PC-3 (cell line): ENCODE measurements around the gene FAM107B. TPM values are rescaled to one million over a fixed set of nuclear protein-coding genes. Genes with fewer than 3 reads are reported as not detected.

Experiments used
- ATAC-seq: fragments of 200-7000 bp; cut with Tn5 transposase; 2 replicates; pipeline ENCODE4 v1.9.1; 2020; ENCODE audit warnings: mild to moderate bottlenecking, moderate library complexity
- BruUV-seq: library from RNA; stranded (reverse); fragments of 400-500 nt; replicated peaks from 2 replicates; lab custom pipeline; 2021; lab: Mats Ljungman, UMichigan
- CTCF ChIA-PET: fragments of 300-600 bp; sonication (Branson Sonifier 250); formaldehyde crosslinking; loops from one replicate; lab custom pipeline; 2022; ENCODE audit warnings: antibody characterized with exemption; lab: Charles Lee
- POLR2A ChIA-PET: fragments of 300-600 bp; sonication (Branson Sonifier 250); formaldehyde crosslinking; loops from one replicate; lab custom pipeline; 2022; ENCODE audit warnings: antibody characterized with exemption; ENCODE audit not compliant: unreplicated experiment; lab: Charles Lee
- DNase-seq: peaks from one replicate; pipeline ENCODE4 v3.0.0-alpha.2; 2015
- H2AFZ ChIP-seq: fragments of 300-600 bp; sonication (generic); 2 replicates; pipeline ENCODE4 v1.6.0; 2016; ENCODE audit warnings: antibody characterized with exemption, low read length
- H3F3A ChIP-seq: fragments of 300-600 bp; sonication (generic); one replicate; pipeline ENCODE4 v1.6.0; 2017; ENCODE audit warnings: antibody characterized with exemption, low read length, control low read depth, mild to moderate bottlenecking; ENCODE audit not compliant: unreplicated experiment
- H3K27ac ChIP-seq: fragments of 300-600 bp; sonication (generic); 2 replicates; pipeline ENCODE4 v1.5.1; 2016; ENCODE audit warnings: mild to moderate bottlenecking, low read length
- H3K27me3 ChIP-seq: fragments of 300-600 bp; sonication (generic); 2 replicates; pipeline ENCODE4 v1.6.1; 2016; ENCODE audit warnings: low read length, mixed read lengths
- H3K36me3 ChIP-seq: fragments of 300-600 bp; sonication (generic); 2 replicates; pipeline ENCODE4 v1.6.1; 2016; ENCODE audit warnings: low read depth, mixed run types, low read length, mixed read lengths
- H3K4me1 ChIP-seq: fragments of 300-600 bp; sonication (generic); 2 replicates; pipeline ENCODE4 v1.5.1; 2016; ENCODE audit warnings: low read length; ENCODE audit not compliant: insufficient read depth
- H3K4me2 ChIP-seq: fragments of 300-600 bp; sonication (generic); 2 replicates; pipeline ENCODE4 v1.6.0; 2016; ENCODE audit warnings: low read length
- H3K4me3 ChIP-seq: fragments of 300-600 bp; sonication (generic); 2 replicates; pipeline ENCODE4 v1.5.1; 2016; ENCODE audit warnings: mild to moderate bottlenecking, low read length, mixed read lengths
- H3K79me2 ChIP-seq: fragments of 300-600 bp; sonication (generic); 2 replicates; pipeline ENCODE4 v1.6.1; 2017; ENCODE audit warnings: low read length, mixed read lengths
- H3K9ac ChIP-seq: fragments of 300-600 bp; sonication (generic); 2 replicates; pipeline ENCODE4 v1.6.0; 2016; ENCODE audit warnings: mild to moderate bottlenecking, low read length
- H3K9me2 ChIP-seq: fragments of 300-600 bp; sonication (generic); replicated peaks from 2 replicates; pipeline ENCODE4 v1.6.1; 2016; ENCODE audit warnings: mixed run types, low read length, mixed read lengths
- H3K9me3 ChIP-seq: fragments of 300-600 bp; sonication (generic); 2 replicates; pipeline ENCODE4 v1.6.1; 2016; ENCODE audit warnings: low read length, mixed read lengths
- H4K20me1 ChIP-seq: fragments of 300-600 bp; sonication (generic); 2 replicates; pipeline ENCODE4 v1.6.1; 2016; ENCODE audit warnings: low read length, mixed read lengths
- EZH2 ChIP-seq: fragments of 300-600 bp; sonication (generic); IDR thresholded peaks from one replicate; pipeline ENCODE4 v1.6.1; 2017; ENCODE audit warnings: antibody characterized with exemption, mild to moderate bottlenecking, low read length; ENCODE audit not compliant: unreplicated experiment
- EZH2phosphoT487 ChIP-seq: fragments of 300-600 bp; sonication (generic); IDR thresholded peaks from 2 replicates; pipeline ENCODE4 v1.6.1; 2018; ENCODE audit warnings: mild to moderate bottlenecking, antibody characterized with exemption, low read length, borderline replicate concordance
- intact Hi-C: fragments of 100-400 bp; cut with micrococcal nuclease; formaldehyde crosslinking; loops from 2 replicates; pipeline ENCODE4 v1.9.0; 2023
- total RNA-seq: library from RNA; depleted of rRNA; stranded (reverse); fragments of >200 nt; gene quantifications from 2 replicates; pipeline ENCODE4 v1.2.3, GENCODE V29; 2014
- TF ChIP-seq, protein P1 (sequence below): fragments of 300-600 bp; sonication (generic); conservative IDR thresholded peaks from 2 replicates; pipeline ENCODE4 v1.5.1; 2017; ENCODE audit warnings: antibody characterized with exemption, low read depth, mild to moderate bottlenecking, low read length

The FAM107B gene
- total RNA-seq, 1 experiment from 2014 or later = 36.6 TPM

DNA sequence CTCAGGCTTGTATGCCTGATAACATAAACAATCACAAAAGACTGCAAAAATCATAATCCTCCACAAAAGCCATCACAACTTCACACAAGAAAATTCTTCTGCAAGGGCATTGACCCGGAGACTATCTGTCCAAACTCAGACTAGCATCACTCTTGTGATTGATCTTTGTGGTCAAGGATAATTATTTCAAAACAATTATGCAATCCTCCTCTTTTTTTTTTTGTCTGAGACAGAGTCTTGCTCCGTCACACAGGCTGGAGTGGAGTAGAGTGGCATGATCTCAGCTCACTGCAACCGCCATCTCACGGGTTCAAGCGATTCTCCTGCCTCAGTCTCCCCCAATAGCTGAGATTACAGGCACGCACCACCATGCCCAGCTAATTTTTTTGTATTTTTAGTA is 41.0 kb upstream of the FAM107B start:
- Histone ChIP-seq H2AFZ (no peak overlapping the region), H3K27me3 (no peaks in the 10 kb centered on the region), H3K4me2 (no peak overlapping the region), H3K4me1 (peaks cover 18% of the 10 kb centered on the region), H4K20me1 (no peaks in the 10 kb centered on the region), H3K36me3 (no peaks in the 10 kb centered on the region), H3K9ac (no peak overlapping the region), H3K79me2 (no peaks in the 10 kb centered on the region), H3F3A (no peaks in the 10 kb centered on the region), H3K27ac (no peak overlapping the region), H3K9me2 (no peaks in the 10 kb centered on the region), H3K9me3 (no peaks in the 10 kb centered on the region), H3K4me3 (no peak overlapping the region)
- TF ChIP-seq EZH2phosphoT487 = no peak
- TF ChIP-seq, protein P1, sequence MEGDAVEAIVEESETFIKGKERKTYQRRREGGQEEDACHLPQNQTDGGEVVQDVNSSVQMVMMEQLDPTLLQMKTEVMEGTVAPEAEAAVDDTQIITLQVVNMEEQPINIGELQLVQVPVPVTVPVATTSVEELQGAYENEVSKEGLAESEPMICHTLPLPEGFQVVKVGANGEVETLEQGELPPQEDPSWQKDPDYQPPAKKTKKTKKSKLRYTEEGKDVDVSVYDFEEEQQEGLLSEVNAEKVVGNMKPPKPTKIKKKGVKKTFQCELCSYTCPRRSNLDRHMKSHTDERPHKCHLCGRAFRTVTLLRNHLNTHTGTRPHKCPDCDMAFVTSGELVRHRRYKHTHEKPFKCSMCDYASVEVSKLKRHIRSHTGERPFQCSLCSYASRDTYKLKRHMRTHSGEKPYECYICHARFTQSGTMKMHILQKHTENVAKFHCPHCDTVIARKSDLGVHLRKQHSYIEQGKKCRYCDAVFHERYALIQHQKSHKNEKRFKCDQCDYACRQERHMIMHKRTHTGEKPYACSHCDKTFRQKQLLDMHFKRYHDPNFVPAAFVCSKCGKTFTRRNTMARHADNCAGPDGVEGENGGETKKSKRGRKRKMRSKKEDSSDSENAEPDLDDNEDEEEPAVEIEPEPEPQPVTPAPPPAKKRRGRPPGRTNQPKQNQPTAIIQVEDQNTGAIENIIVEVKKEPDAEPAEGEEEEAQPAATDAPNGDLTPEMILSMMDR = no peak
- no peak for TF ChIP-seq EZH2
- DNase-seq = no peak
- no TSS peak for BruUV-seq
- ChIA-PET CTCF (no interaction called here), POLR2A (no interaction called here)
- ATAC-seq = no peak
- intact Hi-C loops = no loop called here

DNA sequence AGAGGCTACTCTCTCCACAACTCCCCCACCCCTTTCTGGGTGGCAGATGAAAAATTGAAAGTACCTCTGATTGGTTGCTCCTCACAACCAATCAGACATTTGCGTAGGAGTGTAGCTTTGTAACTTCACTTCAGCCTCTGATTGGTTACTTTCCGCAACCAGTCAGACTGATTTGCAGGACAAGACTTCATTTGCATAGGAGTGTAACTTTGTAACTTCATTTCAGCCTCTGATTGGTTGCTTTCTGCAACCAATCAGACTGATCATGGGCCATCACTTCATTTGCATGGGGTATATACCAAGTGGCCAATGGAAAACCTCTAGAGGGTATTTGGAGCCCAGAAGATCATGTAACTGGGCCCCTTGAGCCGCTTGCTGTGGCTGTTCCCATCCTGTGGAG is 37.6 kb upstream of the FAM107B start:
- ATAC-seq = no peak
- TF ChIP-seq EZH2phosphoT487 (no peak), EZH2 (no peak)
- H3K27ac ChIP-seq = no peak overlapping the region
- DNase-seq = no peak
- no peaks in the 10 kb centered on the region for H4K20me1 ChIP-seq
- H3K9me2 ChIP-seq = no peaks in the 10 kb centered on the region
- CTCF ChIA-PET = no interaction called here
- no peak overlapping the region for H3K4me3 ChIP-seq
- H3K4me1 ChIP-seq = peaks cover 6% of the 10 kb centered on the region; the same call in 1 of the 2 replicates
- no peak overlapping the region for H2AFZ ChIP-seq
- no TSS peak for BruUV-seq
- H3K36me3 ChIP-seq = no peaks in the 10 kb centered on the region
- H3F3A ChIP-seq = no peaks in the 10 kb centered on the region
- POLR2A ChIA-PET = no interaction called here
- intact Hi-C loops = no loop called here
- no peaks in the 10 kb centered on the region for H3K27me3 ChIP-seq
- no peaks in the 10 kb centered on the region for H3K79me2 ChIP-seq
- no peaks in the 10 kb centered on the region for H3K9me3 ChIP-seq
- H3K9ac ChIP-seq = no peak overlapping the region
- no peak overlapping the region for H3K4me2 ChIP-seq

DNA sequence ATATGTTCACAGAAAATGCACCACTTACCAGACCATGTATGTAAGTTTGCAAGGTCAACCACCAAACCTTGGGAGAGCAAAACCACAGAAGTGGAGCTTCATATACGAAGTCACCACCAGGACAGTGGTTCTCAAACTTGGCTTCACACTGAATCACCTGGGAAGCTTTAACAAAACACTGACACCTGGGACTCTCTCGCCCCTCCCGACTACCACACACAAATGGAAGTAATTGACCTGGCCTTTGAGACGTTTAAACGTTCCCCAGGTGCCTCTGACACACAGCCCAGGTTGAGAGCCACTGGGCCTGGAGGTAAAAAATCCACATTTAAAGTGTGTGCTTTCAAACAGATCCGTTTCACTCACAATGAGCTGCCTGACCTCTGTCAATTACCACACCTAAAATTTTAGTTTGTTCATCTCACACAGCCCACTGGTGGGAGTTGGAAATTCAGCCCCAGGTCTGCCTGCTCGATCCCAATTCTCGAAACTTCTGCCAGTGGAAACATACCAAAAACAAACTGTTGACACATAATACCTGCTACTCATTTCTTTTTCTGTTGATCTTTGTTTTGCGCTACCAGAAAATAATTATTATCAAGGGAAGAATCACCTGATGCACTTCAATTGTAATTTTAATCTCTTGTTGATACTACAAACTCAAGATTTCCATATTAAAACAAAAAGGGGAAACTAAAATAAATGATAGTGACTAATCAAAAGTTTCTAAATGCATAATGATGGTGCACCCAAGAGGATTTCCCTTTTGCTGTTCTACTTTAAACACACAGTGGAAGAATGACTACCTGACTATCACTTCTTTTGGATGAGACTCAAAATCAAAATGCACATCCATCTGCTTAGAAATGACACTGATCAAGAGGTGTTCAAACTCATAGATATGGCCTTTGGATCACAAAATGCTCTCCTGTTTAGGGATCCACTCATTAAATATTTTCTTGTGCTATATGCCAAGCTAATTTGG is 36.6 kb upstream of the FAM107B start:
- ATAC-seq (no peak), DNase-seq (no peak)
- ChIA-PET CTCF (no interaction called here), POLR2A (no interaction called here)
- Histone ChIP-seq H3K9me2 (no peaks in the 10 kb centered on the region), H3K4me3 (no peak overlapping the region), H3K4me1 (peaks cover 6% of the 10 kb centered on the region; the same call in 1 of the 2 replicates), H3F3A (no peaks in the 10 kb centered on the region), H4K20me1 (no peaks in the 10 kb centered on the region), H3K27me3 (no peaks in the 10 kb centered on the region), H3K9ac (no peak overlapping the region), H3K4me2 (no peak overlapping the region), H3K27ac (no peak overlapping the region), H3K9me3 (no peaks in the 10 kb centered on the region), H2AFZ (no peak overlapping the region), H3K79me2 (no peaks in the 10 kb centered on the region), H3K36me3 (no peaks in the 10 kb centered on the region)
- no TSS peak for BruUV-seq
- intact Hi-C loops = no loop called here
- TF ChIP-seq, protein P1 = no peak
- TF ChIP-seq EZH2phosphoT487 = no peak
- no peak for TF ChIP-seq EZH2
